ENCODE results near the gene FLYWCH2.
A peak's percentile ranks its signal among the peaks of the same experiment; 100 is the strongest.

FLYWCH2 gene

DNA sequence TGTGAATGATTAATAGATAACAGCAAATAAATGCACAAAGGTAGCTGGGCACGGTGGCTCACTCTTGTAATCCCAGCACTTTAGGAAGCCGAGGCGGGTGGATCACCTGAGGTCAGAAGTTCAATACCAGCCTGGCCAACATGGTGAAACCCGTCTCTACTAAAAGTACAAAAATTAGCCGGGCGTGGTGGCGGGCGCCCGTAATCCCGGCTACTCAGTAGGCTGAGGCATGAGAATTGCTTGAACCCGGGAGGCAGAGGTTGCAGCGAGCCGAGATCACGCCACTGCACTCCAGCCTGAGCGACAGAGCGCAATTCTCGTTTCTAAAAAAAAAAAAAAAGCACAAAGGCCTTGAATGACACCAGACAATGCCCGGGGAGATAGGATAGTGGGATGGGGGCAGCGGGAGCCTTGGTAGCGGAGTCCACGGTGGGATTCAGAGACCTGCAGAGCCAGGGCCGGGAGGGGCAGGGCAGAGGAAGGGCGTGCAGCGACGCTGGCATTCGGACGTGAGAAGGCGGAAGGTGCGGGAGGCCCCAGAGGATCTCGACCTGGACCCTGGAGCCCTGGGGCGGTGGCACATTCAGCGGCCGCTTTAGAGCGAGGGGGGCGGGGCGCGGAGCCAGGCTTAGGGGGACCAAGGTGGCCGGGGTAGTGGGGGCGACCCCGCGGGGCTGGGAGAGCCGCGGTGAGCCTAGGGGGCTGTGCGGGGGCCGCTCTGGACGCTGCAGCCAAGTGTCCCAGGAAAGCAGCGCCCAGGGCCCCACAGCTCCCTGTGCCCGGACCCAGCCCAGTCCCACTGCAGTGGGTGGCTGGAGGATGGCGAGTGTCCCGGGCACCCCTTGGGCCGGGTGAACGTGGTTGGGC lies 999 bp upstream of the FLYWCH2 start (continued):
- TF ChIP-seq PRDM2 (tag by site-specific recombination; IDR thresholded peaks at IDR 0.05; ENCODE audit: borderline replicate concordance) (no peak), YY1 (tag by site-specific recombination; IDR thresholded peaks at IDR 0.05) (no peak), SP3 (tag by site-specific recombination; IDR thresholded peaks at IDR 0.05) (no peak), ZNF623 (tag by site-specific recombination; IDR thresholded peaks at IDR 0.05) (no peak), SALL2 (tag by site-specific recombination; IDR thresholded peaks at IDR 0.05; ENCODE audit: borderline replicate concordance) (no peak), ZBTB17 (tag by site-specific recombination; IDR thresholded peaks at IDR 0.05) (peak; percentile 50), ZNF184 (tag by site-specific recombination; IDR thresholded peaks at IDR 0.05) (no peak), ZNF777 (tag by site-specific recombination; IDR thresholded peaks at IDR 0.05; ENCODE audit: borderline replicate concordance) (peak; percentile 28; the same call in 1 of the 2 replicates), ZNF654 (tag by site-specific recombination; IDR thresholded peaks at IDR 0.05; ENCODE audit: low read depth) (no peak), ZBTB20 (tag by site-specific recombination; IDR thresholded peaks at IDR 0.05) (peak; percentile 96), ZNF10 (tag by site-specific recombination; IDR thresholded peaks at IDR 0.05) (no peak), ZNF280D (tag by site-specific recombination; IDR thresholded peaks at IDR 0.05) (no peak), ZNF174 (tag by site-specific recombination; IDR thresholded peaks at IDR 0.05) (no peak), ZNF423 (tag by site-specific recombination; IDR thresholded peaks at IDR 0.05) (no peak), PRDM6 (tag by site-specific recombination; IDR thresholded peaks at IDR 0.05) (no peak), ZNF132 (tag by site-specific recombination; IDR thresholded peaks at IDR 0.05; ENCODE audit: borderline replicate concordance) (no peak), ZNF843 (tag by site-specific recombination; IDR thresholded peaks at IDR 0.05) (no peak), GLIS2 (tag by site-specific recombination; IDR thresholded peaks at IDR 0.05) (peak; percentile 89), ZNF785 (tag by site-specific recombination; IDR thresholded peaks at IDR 0.05) (no peak), MEIS1 (CRISPR knock-in tag; IDR thresholded peaks at IDR 0.05; ENCODE audit: borderline replicate concordance) (no peak), ZBTB6 (tag by site-specific recombination; IDR thresholded peaks at IDR 0.05) (no peak), ZNF530 (tag by site-specific recombination; IDR thresholded peaks at IDR 0.05; ENCODE audit: low read depth) (no peak), ZNF426 (tag by site-specific recombination; IDR thresholded peaks at IDR 0.05) (no peak), ZNF133 (tag by site-specific recombination; IDR thresholded peaks at IDR 0.05) (no peak), ZNF155 (tag by site-specific recombination; IDR thresholded peaks at IDR 0.05) (no peak)
- TF ChIP-seq, protein P1, sequence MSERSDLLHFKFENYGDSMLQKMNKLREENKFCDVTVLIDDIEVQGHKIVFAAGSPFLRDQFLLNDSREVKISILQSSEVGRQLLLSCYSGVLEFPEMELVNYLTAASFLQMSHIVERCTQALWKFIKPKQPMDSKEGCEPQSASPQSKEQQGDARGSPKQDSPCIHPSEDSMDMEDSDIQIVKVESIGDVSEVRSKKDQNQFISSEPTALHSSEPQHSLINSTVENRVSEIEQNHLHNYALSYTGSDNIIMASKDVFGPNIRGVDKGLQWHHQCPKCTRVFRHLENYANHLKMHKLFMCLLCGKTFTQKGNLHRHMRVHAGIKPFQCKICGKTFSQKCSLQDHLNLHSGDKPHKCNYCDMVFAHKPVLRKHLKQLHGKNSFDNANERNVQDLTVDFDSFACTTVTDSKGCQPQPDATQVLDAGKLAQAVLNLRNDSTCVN (tag by site-specific recombination; optimal IDR thresholded peaks at IDR 0.05) = no peak

Data from HEK293 (cell line).